ENCODE results near the gene PTH2R.

Gene PTH2R

GRCh38 chr2:208542465-208543041 lies 136.0 kb downstream of the PTH2R start:
- Histone ChIP-seq H4K20me1 (ENCODE audit: low read depth, low read length) (no peaks in the 10 kb centered on the region), H3F3A (ENCODE audit: insufficient read depth) (no peaks in the 10 kb centered on the region), H3K4me2 (ENCODE audit: low read depth, low read length, poor library complexity, severe bottlenecking) (no peak overlapping the region), H3K36me3 (ENCODE audit: low read length) (no peaks in the 10 kb centered on the region), H3K27ac (ENCODE audit: low read depth, low read length) (no peak overlapping the region), H3K9ac (ENCODE audit: low read length) (no peak overlapping the region), H3K27me3 (ENCODE audit: low read length) (no peaks in the 10 kb centered on the region), H3K79me2 (ENCODE audit: insufficient read depth, low read length) (no peaks in the 10 kb centered on the region), H3K4me3 (ENCODE audit: insufficient read depth, low read length, poor library complexity, severe bottlenecking) (no peak overlapping the region), H3K9me2 (replicated peaks; ENCODE audit: insufficient read depth, low read length) (no peaks in the 10 kb centered on the region; the same call in 1 of the 2 replicates), H2AFZ (ENCODE audit: low read depth, low read length, severe bottlenecking) (no peak overlapping the region), H3K9me3 (ENCODE audit: insufficient read depth, low read length) (no peaks in the 10 kb centered on the region)
- TF ChIP-seq EZH2phosphoT487 (conservative IDR thresholded peaks at IDR 0.05; ENCODE audit: low read length) (no peak), CTCF (IDR thresholded peaks at IDR 0.05; ENCODE audit: insufficient read depth, low read length, poor library complexity, severe bottlenecking) (no peak)
